GM19238 (cell line): ENCODE results near the gene LYG2.
"Not testable (repeated sequence)": the region's sequence is repeated elsewhere in the genome, so short reads cannot be mapped to it uniquely, and the experiment has no call there.

ENCODE experiments used
- DNase-seq: peaks from one replicate; pipeline ENCODE4 v3.0.0; 2011; ENCODE audit warnings: low spot score; ENCODE audit not compliant: insufficient read length

The LYG2 gene

GRCh38 chr2:99201959-99202678, 53.3 kb downstream of the LYG2 start:
- no peak for DNase-seq

GRCh38 chr2:99200076-99200800, 55.2 kb downstream of the LYG2 start:
- no peak for DNase-seq

- no peak for DNase-seq
These were observed 57.2 kb downstream of the LYG2 start for GRCh38 chr2:99198103-99198841.

- DNase-seq: not testable (repeated sequence)
These were observed 63.1 kb downstream of the LYG2 start for GRCh38 chr2:99192364-99192763.
